Measurements from ENCODE around the gene EPG5. TPM values are rescaled to one million over a fixed set of nuclear protein-coding genes. Genes with fewer than 3 reads are reported as not detected.

Gene EPG5
- total RNA-seq, 1 donor from 2014 or later, result 23.3 TPM

- TF ChIP-seq, protein P1, sequence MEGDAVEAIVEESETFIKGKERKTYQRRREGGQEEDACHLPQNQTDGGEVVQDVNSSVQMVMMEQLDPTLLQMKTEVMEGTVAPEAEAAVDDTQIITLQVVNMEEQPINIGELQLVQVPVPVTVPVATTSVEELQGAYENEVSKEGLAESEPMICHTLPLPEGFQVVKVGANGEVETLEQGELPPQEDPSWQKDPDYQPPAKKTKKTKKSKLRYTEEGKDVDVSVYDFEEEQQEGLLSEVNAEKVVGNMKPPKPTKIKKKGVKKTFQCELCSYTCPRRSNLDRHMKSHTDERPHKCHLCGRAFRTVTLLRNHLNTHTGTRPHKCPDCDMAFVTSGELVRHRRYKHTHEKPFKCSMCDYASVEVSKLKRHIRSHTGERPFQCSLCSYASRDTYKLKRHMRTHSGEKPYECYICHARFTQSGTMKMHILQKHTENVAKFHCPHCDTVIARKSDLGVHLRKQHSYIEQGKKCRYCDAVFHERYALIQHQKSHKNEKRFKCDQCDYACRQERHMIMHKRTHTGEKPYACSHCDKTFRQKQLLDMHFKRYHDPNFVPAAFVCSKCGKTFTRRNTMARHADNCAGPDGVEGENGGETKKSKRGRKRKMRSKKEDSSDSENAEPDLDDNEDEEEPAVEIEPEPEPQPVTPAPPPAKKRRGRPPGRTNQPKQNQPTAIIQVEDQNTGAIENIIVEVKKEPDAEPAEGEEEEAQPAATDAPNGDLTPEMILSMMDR (IDR thresholded peaks at IDR 0.05), result no peak
- Mint-ChIP-seq H3K9me3 (ENCODE audit: low read depth) (peaks cover 18% of the 10 kb centered on the region), H3K4me1 (ENCODE audit: low read depth) (peaks cover 41% of the 10 kb centered on the region), H3K27ac (ENCODE audit: unreplicated experiment) (peak overlapping the region; percentile 92), H3K4me3 (ENCODE audit: unreplicated experiment) (no peak overlapping the region), H3K36me3 (ENCODE audit: low read depth) (peaks cover 9% of the 10 kb centered on the region), H3K27me3 (ENCODE audit: low read depth) (no peaks in the 10 kb centered on the region)
- no peak for DNase-seq (ENCODE audit: low spot score)
Measured at GRCh38 chr18:45806226-45806625, 160.9 kb downstream of the EPG5 start.

DNA sequence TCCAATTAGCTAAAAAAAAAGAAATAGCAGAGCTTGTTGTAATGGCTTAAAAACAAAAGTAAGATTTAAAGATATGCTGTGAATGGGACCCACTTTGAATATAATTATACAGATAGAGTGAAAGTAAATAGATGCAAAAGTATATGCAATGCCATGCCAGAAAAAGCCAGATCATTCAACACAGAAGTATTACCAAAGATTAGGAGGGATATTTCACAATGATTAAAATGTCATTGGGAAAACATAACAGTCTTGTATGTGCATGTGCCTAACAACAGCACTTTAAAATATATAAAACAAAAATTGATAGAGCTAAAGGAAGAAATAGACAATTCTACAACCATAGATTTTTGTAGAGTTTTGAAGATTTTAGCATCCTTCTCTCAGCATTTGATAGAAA is 161.6 kb downstream of the EPG5 start:
- no peak overlapping the region for H3K27ac Mint-ChIP-seq (ENCODE audit: unreplicated experiment)
- H3K4me1 Mint-ChIP-seq (ENCODE audit: low read depth), result peaks cover 45% of the 10 kb centered on the region
- no peak overlapping the region for H3K4me3 Mint-ChIP-seq (ENCODE audit: unreplicated experiment)
- DNase-seq (ENCODE audit: low spot score), result no peak
- no peaks in the 10 kb centered on the region for H3K27me3 Mint-ChIP-seq (ENCODE audit: low read depth)
- peaks cover 18% of the 10 kb centered on the region for H3K9me3 Mint-ChIP-seq (ENCODE audit: low read depth)
- TF ChIP-seq, protein P1 (IDR thresholded peaks at IDR 0.05), result no peak
- peaks cover 9% of the 10 kb centered on the region for H3K36me3 Mint-ChIP-seq (ENCODE audit: low read depth)

DNA sequence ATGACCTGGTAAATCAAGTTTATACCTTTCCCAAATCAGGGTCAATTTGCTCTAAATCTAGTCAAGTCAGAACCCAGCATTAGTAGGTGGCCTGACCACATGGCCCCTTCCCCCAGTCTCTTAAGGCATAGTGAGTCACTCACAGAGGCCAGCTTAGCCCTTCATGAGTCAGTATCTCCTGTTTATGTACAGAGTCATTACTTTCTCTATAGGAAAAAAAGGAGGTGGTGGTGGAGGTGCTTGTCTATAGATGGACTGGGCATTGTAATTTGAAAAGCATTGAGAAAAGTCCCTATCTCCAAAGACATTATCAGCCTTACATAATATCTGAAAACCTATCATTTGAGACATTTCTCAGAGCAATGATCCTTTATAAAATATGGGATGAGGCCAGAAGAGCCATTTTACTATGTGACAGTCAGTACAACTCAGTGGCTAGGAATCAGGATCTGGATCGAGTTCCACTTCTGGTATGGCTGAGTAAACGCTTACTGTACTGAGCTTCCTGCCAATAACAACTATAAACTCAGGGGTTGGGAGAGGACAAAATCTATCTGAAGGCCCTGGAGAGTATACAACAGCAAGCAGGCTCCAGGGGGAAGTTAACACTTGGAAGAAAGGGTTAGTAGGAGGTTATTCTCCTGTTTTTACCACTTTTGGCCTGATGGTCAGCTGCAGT is 164.2 kb downstream of the EPG5 start:
- H3K27me3 Mint-ChIP-seq (ENCODE audit: low read depth), result no peaks in the 10 kb centered on the region
- H3K36me3 Mint-ChIP-seq (ENCODE audit: low read depth), result peaks cover 10% of the 10 kb centered on the region
- peak overlapping the region; percentile 33 for H3K4me3 Mint-ChIP-seq (ENCODE audit: unreplicated experiment)
- peak overlapping the region; percentile 93 for H3K27ac Mint-ChIP-seq (ENCODE audit: unreplicated experiment)
- TF ChIP-seq, protein P1 (IDR thresholded peaks at IDR 0.05), result no peak
- DNase-seq (ENCODE audit: low spot score), result no peak
- H3K4me1 Mint-ChIP-seq (ENCODE audit: low read depth), result peaks cover 46% of the 10 kb centered on the region
- H3K9me3 Mint-ChIP-seq (ENCODE audit: low read depth), result peaks cover 21% of the 10 kb centered on the region

- Mint-ChIP-seq H3K4me1 (ENCODE audit: low read depth) (peaks cover 37% of the 10 kb centered on the region), H3K27me3 (ENCODE audit: low read depth) (no peaks in the 10 kb centered on the region), H3K9me3 (ENCODE audit: low read depth) (peaks cover 25% of the 10 kb centered on the region), H3K4me3 (ENCODE audit: unreplicated experiment) (no peak overlapping the region), H3K36me3 (ENCODE audit: low read depth) (peaks cover 11% of the 10 kb centered on the region), H3K27ac (ENCODE audit: unreplicated experiment) (peak overlapping the region; percentile 93)
- TF ChIP-seq, protein P1 (IDR thresholded peaks at IDR 0.05), result peak; percentile 21
- no peak for DNase-seq (ENCODE audit: low spot score)
Measured at GRCh38 chr18:45801416-45802004, 165.6 kb downstream of the EPG5 start.

Other genes starting within 250 kb of the EPG5 start
- 0.25 TPM in 1 of 3 replicates, not detected in the others for gene SLC14A1, start 243.1 kb downstream of the EPG5 start, total RNA-seq
- gene SIGLEC15, start 141.7 kb downstream of the EPG5 start, total RNA-seq, result 0.41 to 0.85 TPM (median 0.72 TPM) in 3 replicates
- 4.5 to 5.4 TPM (median 5.0 TPM) in 3 replicates for gene PSTPIP2, start 104.9 kb upstream of the EPG5 start, total RNA-seq
- 274 to 325 TPM (median 290 TPM) in 3 replicates for gene ATP5F1A, start 131.0 kb upstream of the EPG5 start, total RNA-seq
- 21.5 to 30.8 TPM (median 25.8 TPM) in 3 replicates for gene HAUS1, start 137.1 kb upstream of the EPG5 start, total RNA-seq

Data from chondrocyte (in vitro differentiated cells).